ENCODE measurements around the gene CPNE6. TPM values are rescaled to one million over a fixed set of nuclear protein-coding genes. Genes with fewer than 3 reads are reported as not detected.

The CPNE6 gene
- total and polyA plus RNA-seq, 2 of the 13 experiments (the other 11 are each of a cell fraction or from before 2014, with no cell fraction given): not detected

DNA sequence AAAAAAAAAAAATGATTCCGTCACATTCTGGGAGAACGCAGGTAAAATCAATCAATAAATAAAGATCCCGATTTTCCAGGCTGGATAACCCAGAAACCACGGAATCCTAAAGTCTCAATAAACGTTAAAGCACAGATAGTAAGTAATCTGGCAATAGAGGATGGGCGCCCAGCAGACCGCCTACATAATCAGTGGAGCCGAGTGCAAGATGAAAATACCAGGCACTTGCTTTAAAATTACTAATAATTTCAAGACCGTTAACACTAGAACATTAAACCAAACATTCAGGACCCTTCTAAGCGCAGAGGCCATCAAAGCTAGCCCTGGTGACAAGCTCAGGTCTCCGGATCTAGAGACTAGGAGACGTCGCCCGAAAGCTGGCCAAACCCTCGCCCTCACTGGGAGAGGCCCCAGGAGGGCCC, 42.0 kb downstream of the CPNE6 start (continued):
- no peak for TF ChIP-seq HDAC2 (CRISPR knock-in tag; IDR thresholded peaks at IDR 0.05)
- TF ChIP-seq ZNF660 (CRISPR knock-in tag; IDR thresholded peaks at IDR 0.05; ENCODE audit: borderline replicate concordance, low read depth): 0 out of 2 replicates have a peak, but pooled peaks have one; percentile 19
- no peak for TF ChIP-seq ETS1 (CRISPR knock-in tag; IDR thresholded peaks at IDR 0.05)
- no peak for TF ChIP-seq ZNF772 (CRISPR knock-in tag; IDR thresholded peaks at IDR 0.05)
- no peak for TF ChIP-seq KLF6 (CRISPR knock-in tag; IDR thresholded peaks at IDR 0.05)
- TF ChIP-seq PCBP2 (optimal IDR thresholded peaks at IDR 0.05; ENCODE audit: low read depth, low read length, poor library complexity, severe bottlenecking): no peak
- TF ChIP-seq RBM39 (IDR thresholded peaks at IDR 0.05; ENCODE audit: low read depth, low read length, poor library complexity, severe bottlenecking): no peak
- TF ChIP-seq PHB2 (IDR thresholded peaks at IDR 0.05; ENCODE audit: partially characterized antibody): no peak
- TF ChIP-seq, protein P1, sequence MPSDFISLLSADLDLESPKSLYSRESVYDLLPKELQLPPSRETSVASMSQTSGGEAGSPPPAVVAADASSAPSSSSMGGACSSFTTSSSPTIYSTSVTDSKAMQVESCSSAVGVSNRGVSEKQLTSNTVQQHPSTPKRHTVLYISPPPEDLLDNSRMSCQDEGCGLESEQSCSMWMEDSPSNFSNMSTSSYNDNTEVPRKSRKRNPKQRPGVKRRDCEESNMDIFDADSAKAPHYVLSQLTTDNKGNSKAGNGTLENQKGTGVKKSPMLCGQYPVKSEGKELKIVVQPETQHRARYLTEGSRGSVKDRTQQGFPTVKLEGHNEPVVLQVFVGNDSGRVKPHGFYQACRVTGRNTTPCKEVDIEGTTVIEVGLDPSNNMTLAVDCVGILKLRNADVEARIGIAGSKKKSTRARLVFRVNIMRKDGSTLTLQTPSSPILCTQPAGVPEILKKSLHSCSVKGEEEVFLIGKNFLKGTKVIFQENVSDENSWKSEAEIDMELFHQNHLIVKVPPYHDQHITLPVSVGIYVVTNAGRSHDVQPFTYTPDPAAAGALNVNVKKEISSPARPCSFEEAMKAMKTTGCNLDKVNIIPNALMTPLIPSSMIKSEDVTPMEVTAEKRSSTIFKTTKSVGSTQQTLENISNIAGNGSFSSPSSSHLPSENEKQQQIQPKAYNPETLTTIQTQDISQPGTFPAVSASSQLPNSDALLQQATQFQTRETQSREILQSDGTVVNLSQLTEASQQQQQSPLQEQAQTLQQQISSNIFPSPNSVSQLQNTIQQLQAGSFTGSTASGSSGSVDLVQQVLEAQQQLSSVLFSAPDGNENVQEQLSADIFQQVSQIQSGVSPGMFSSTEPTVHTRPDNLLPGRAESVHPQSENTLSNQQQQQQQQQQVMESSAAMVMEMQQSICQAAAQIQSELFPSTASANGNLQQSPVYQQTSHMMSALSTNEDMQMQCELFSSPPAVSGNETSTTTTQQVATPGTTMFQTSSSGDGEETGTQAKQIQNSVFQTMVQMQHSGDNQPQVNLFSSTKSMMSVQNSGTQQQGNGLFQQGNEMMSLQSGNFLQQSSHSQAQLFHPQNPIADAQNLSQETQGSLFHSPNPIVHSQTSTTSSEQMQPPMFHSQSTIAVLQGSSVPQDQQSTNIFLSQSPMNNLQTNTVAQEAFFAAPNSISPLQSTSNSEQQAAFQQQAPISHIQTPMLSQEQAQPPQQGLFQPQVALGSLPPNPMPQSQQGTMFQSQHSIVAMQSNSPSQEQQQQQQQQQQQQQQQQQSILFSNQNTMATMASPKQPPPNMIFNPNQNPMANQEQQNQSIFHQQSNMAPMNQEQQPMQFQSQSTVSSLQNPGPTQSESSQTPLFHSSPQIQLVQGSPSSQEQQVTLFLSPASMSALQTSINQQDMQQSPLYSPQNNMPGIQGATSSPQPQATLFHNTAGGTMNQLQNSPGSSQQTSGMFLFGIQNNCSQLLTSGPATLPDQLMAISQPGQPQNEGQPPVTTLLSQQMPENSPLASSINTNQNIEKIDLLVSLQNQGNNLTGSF (CRISPR knock-in tag; IDR thresholded peaks at IDR 0.05): peak; percentile 97
- TF ChIP-seq ZBTB37 (CRISPR knock-in tag; IDR thresholded peaks at IDR 0.05): 0 out of 2 replicates have a peak, but pooled peaks have one; percentile 3
- no peak for TF ChIP-seq HNF1B (CRISPR knock-in tag; IDR thresholded peaks at IDR 0.05)
- TF ChIP-seq ZNF337 (CRISPR knock-in tag; IDR thresholded peaks at IDR 0.05; ENCODE audit: borderline replicate concordance, low read depth): no peak
- 0 out of 2 replicates have a peak, but pooled peaks have one; percentile 34 for TF ChIP-seq MLLT10 (CRISPR knock-in tag; IDR thresholded peaks at IDR 0.05)
- TF ChIP-seq ZNF350 (CRISPR knock-in tag; IDR thresholded peaks at IDR 0.05; ENCODE audit: borderline replicate concordance, low read depth): no peak
- TF ChIP-seq, protein P2, sequence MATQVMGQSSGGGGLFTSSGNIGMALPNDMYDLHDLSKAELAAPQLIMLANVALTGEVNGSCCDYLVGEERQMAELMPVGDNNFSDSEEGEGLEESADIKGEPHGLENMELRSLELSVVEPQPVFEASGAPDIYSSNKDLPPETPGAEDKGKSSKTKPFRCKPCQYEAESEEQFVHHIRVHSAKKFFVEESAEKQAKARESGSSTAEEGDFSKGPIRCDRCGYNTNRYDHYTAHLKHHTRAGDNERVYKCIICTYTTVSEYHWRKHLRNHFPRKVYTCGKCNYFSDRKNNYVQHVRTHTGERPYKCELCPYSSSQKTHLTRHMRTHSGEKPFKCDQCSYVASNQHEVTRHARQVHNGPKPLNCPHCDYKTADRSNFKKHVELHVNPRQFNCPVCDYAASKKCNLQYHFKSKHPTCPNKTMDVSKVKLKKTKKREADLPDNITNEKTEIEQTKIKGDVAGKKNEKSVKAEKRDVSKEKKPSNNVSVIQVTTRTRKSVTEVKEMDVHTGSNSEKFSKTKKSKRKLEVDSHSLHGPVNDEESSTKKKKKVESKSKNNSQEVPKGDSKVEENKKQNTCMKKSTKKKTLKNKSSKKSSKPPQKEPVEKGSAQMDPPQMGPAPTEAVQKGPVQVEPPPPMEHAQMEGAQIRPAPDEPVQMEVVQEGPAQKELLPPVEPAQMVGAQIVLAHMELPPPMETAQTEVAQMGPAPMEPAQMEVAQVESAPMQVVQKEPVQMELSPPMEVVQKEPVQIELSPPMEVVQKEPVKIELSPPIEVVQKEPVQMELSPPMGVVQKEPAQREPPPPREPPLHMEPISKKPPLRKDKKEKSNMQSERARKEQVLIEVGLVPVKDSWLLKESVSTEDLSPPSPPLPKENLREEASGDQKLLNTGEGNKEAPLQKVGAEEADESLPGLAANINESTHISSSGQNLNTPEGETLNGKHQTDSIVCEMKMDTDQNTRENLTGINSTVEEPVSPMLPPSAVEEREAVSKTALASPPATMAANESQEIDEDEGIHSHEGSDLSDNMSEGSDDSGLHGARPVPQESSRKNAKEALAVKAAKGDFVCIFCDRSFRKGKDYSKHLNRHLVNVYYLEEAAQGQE (IDR thresholded peaks at IDR 0.05; ENCODE audit: borderline replicate concordance in 1 of 2, low read depth in 1 of 2, low read length in 2 of 2): no peak

Measured in HepG2 (cell line).